GM23248 (cell line): ENCODE measurements around the gene RTF1. TPM values are rescaled to one million over a fixed set of nuclear protein-coding genes. Genes with fewer than 3 reads are reported as not detected.

ENCODE experiments used
- DNase-seq: peaks from one replicate; pipeline ENCODE4 v3.0.0-alpha.2; 2015
- H2AFZ ChIP-seq: fragments of 200-600 bp; sonication (generic); 2 replicates; pipeline ENCODE4 v1.6.1; 2016; ENCODE audit warnings: antibody characterized with exemption
- H3F3A ChIP-seq: fragments of 200-600 bp; sonication (generic); 2 replicates; pipeline ENCODE4 v1.6.1; 2016; ENCODE audit warnings: mild to moderate bottlenecking, antibody characterized with exemption, mixed run types; ENCODE audit not compliant: insufficient read depth
- H3K27ac ChIP-seq: fragments of 200-600 bp; sonication (generic); 2 replicates; pipeline ENCODE4 v1.5.1; 2016; ENCODE audit warnings: mild to moderate bottlenecking
- H3K27me3 ChIP-seq: fragments of 200-600 bp; sonication (generic); replicated peaks from 2 replicates; pipeline ENCODE4 v1.6.1; 2016; ENCODE audit warnings: mild to moderate bottlenecking; ENCODE audit not compliant: insufficient read depth
- H3K36me3 ChIP-seq: fragments of 200-600 bp; sonication (generic); 2 replicates; pipeline ENCODE4 v1.6.1; 2016; ENCODE audit warnings: low read depth, mild to moderate bottlenecking
- H3K4me1 ChIP-seq: fragments of 200-600 bp; sonication (generic); 2 replicates; pipeline ENCODE4 v1.6.1; 2016; ENCODE audit warnings: mild to moderate bottlenecking; ENCODE audit not compliant: insufficient read depth
- H3K4me2 ChIP-seq: fragments of 200-600 bp; sonication (generic); one replicate; pipeline ENCODE4 v1.6.1; 2016; ENCODE audit warnings: mild to moderate bottlenecking; ENCODE audit not compliant: unreplicated experiment
- H3K4me3 ChIP-seq: fragments of 200-600 bp; sonication (generic); 2 replicates; pipeline ENCODE4 v1.5.1; 2016; ENCODE audit warnings: mild to moderate bottlenecking
- H3K79me2 ChIP-seq: fragments of 200-600 bp; sonication (generic); 2 replicates; pipeline ENCODE4 v1.6.1; 2016; ENCODE audit warnings: mild to moderate bottlenecking; ENCODE audit not compliant: insufficient read depth
- H3K9ac ChIP-seq: fragments of 200-600 bp; sonication (generic); 2 replicates; pipeline ENCODE4 v1.6.1; 2016; ENCODE audit warnings: mild to moderate bottlenecking
- H3K9me2 ChIP-seq: fragments of 200-600 bp; sonication (generic); 2 replicates; pipeline ENCODE4 v1.6.1; 2016; ENCODE audit warnings: mixed run types, mild to moderate bottlenecking, moderate library complexity; ENCODE audit not compliant: insufficient read depth
- H3K9me3 ChIP-seq: fragments of 200-600 bp; sonication (generic); one replicate; pipeline ENCODE4 v1.6.1; 2017; ENCODE audit warnings: low read depth
- H4K20me1 ChIP-seq: fragments of 200-600 bp; sonication (generic); 2 replicates; pipeline ENCODE4 v1.6.0; 2016; ENCODE audit not compliant: insufficient read depth
- EZH2 ChIP-seq: fragments of 200-600 bp; sonication (generic); IDR thresholded peaks from 2 replicates; pipeline ENCODE4 v1.6.1; 2018; ENCODE audit warnings: antibody characterized with exemption, mild to moderate bottlenecking; ENCODE audit not compliant: insufficient read depth, poor library complexity, severe bottlenecking
- EZH2phosphoT487 ChIP-seq: fragments of 200-600 bp; sonication (generic); IDR thresholded peaks from 2 replicates; pipeline ENCODE4 v1.6.1; 2018; ENCODE audit warnings: antibody characterized with exemption, moderate library complexity, mild to moderate bottlenecking, low read depth; ENCODE audit not compliant: insufficient read depth
- WGBS, 2 experiments: methylation state at CpG; one replicate each; pipeline ENCODE4 v1.1.6; 2015 to 2017; ENCODE audit warnings: low lambda C conversion rate in 2 of 2, low coverage in 1 of 2; ENCODE audit errors: missing lambda C conversion rate in 2 of 2; 5-methylcytosine and 5-hydroxymethylcytosine counted together
- in situ Hi-C: fragments of 300-500 bp; cut with MboI; formaldehyde crosslinking; loops from 2 replicates; pipeline ENCODE4 v1.15.0; 2020
- polyA plus RNA-seq: library from polyadenylated mRNA; unstranded; fragments of >200 nt; fragmentation: Nextera tagmentation; extraction: Ambion mirVana; gene quantifications from 2 replicates; pipeline ENCODE4 v1.2.1, GENCODE V29; 2016
- total RNA-seq: library from RNA; depleted of rRNA; stranded (reverse); fragments of >200 nt; shearing (Covaris generic); gene quantifications from 2 replicates; pipeline ENCODE4 v1.2.3, GENCODE V29; 2014

RTF1 gene
- total and polyA plus RNA-seq, 2 experiments from 2014 or later = 20.5 to 58.6 TPM

DNA sequence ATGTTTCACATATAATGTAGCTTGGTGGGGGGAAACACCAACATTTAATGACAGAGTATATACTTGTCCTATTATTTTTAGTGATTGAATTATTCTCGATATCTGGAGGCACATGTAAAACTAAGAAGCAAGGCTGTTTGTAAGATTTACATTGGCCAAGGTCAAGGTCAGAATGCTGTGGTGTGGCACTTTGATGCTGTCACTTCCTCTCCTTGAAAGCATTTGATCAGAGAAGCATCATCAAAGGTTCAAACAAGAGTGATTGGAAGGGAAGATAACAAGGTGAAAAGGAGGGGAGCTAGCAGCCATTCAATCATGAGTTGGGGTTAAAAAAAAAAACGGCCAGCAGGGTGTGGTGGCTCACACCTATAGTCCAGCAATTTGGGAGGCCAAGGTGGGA lies 26.4 kb downstream of the RTF1 start:
- Histone ChIP-seq H3K4me2 (no peak overlapping the region), H3K36me3 (peaks cover 25% of the 10 kb centered on the region), H3K9ac (no peak overlapping the region), H2AFZ (no peak overlapping the region), H3F3A (no peaks in the 10 kb centered on the region), H4K20me1 (no peaks in the 10 kb centered on the region), H3K4me3 (no peak overlapping the region), H3K27me3 (no peaks in the 10 kb centered on the region), H3K9me2 (no peaks in the 10 kb centered on the region), H3K4me1 (no peaks in the 10 kb centered on the region), H3K79me2 (peaks cover 57% of the 10 kb centered on the region), H3K27ac (no peak overlapping the region), H3K9me3 (no peaks in the 10 kb centered on the region)
- 75 to 80% methylated on average over 2 of the region's 2 CpGs for WGBS, 2 experiments
- TF ChIP-seq EZH2phosphoT487 (no peak), EZH2 (no peak)
- in situ Hi-C loops = no loop called here
- DNase-seq = no peak

GRCh38 chr15:41445399-41445798 lies 28.5 kb downstream of the RTF1 start:
- Histone ChIP-seq H3K9ac (no peak overlapping the region), H3K4me2 (no peak overlapping the region), H2AFZ (no peak overlapping the region), H3K4me3 (no peak overlapping the region), H3K36me3 (peaks cover 22% of the 10 kb centered on the region), H3K79me2 (peaks cover 50% of the 10 kb centered on the region), H3K27me3 (no peaks in the 10 kb centered on the region), H3K9me3 (no peaks in the 10 kb centered on the region), H3K9me2 (no peaks in the 10 kb centered on the region), H3K4me1 (no peaks in the 10 kb centered on the region), H3F3A (no peaks in the 10 kb centered on the region), H4K20me1 (no peaks in the 10 kb centered on the region), H3K27ac (no peak overlapping the region)
- TF ChIP-seq EZH2phosphoT487 = no peak
- no peak for TF ChIP-seq EZH2
- no peak for DNase-seq
- in situ Hi-C loops = no loop called here

DNA sequence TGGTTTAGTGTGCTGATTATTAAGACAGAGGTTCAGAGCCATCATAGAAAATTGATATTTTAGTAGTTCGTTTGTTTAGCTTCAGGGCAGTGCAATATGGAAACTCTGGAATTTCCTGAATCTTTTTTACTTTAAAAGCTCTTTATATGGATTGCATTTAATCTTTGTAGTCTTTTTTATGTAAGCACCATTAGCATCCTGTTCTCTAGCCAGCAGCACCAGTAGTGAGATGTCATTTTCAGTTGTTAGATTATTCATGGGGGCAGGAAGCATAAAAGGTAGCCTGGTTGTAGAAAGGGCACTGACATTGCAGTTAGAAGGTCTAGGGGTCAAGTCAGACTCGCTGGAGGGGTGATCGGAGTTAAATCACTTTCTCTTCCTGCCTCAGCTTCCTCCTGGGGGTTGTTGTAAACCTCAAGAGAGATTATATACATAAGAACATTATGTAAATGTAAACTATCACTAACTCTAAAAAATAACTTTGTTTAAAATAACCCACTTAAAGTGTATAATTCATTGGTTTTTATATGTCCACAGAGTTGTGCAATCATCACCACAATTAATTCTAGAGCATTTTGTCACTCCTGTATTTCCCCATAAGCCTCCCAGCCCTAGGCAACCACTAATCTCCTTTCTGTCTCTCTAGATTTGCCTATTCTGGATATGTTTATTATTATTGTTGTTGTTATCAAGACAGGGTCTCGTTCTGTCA lies 45.3 kb downstream of the RTF1 start:
- Histone ChIP-seq H3K9me2 (no peaks in the 10 kb centered on the region), H3K9me3 (no peaks in the 10 kb centered on the region), H3K27ac (no peak overlapping the region), H3K4me3 (no peak overlapping the region), H3K4me2 (no peak overlapping the region), H3K4me1 (no peaks in the 10 kb centered on the region), H3K9ac (no peak overlapping the region), H3K36me3 (peaks cover 23% of the 10 kb centered on the region), H3F3A (no peaks in the 10 kb centered on the region), H4K20me1 (no peaks in the 10 kb centered on the region), H3K79me2 (0 out of 2 replicates have a peak, but pooled peaks cover 14% of the 10 kb centered on the region), H3K27me3 (no peaks in the 10 kb centered on the region), H2AFZ (no peak overlapping the region)
- TF ChIP-seq EZH2phosphoT487 (no peak), EZH2 (no peak)
- in situ Hi-C loops = no loop called here
- 74 to 77% methylated on average over 4 of the region's 4 CpGs for WGBS, 2 experiments
- DNase-seq = peak; percentile 12

- H2AFZ ChIP-seq = no peak overlapping the region
- H3K9me2 ChIP-seq = no peaks in the 10 kb centered on the region
- no peaks in the 10 kb centered on the region for H3K4me1 ChIP-seq
- no peak overlapping the region for H3K4me3 ChIP-seq
- H3K4me2 ChIP-seq = no peak overlapping the region
- 0 out of 2 replicates have a peak, but pooled peaks cover 14% of the 10 kb centered on the region for H3K79me2 ChIP-seq
- 96 to 99% methylated on average over 9 of the region's 9 CpGs for WGBS, 2 experiments
- no peaks in the 10 kb centered on the region for H3K27me3 ChIP-seq
- no peak overlapping the region for H3K27ac ChIP-seq
- no peaks in the 10 kb centered on the region for H3F3A ChIP-seq
- H4K20me1 ChIP-seq = no peaks in the 10 kb centered on the region
- in situ Hi-C loops = no loop called here
- DNase-seq = no peak
- H3K9me3 ChIP-seq = no peaks in the 10 kb centered on the region
- H3K9ac ChIP-seq = no peak overlapping the region
- TF ChIP-seq EZH2phosphoT487 (no peak), EZH2 (no peak)
- H3K36me3 ChIP-seq = peaks cover 16% of the 10 kb centered on the region
These were observed 48.1 kb downstream of the RTF1 start for GRCh38 chr15:41464889-41465580.
